SK-N-MC (cell line): ENCODE results near the gene CSNK2B.

Experiments
- EZH2 ChIP-seq: fragments of 200-600 bp; sonication (generic); IDR thresholded peaks from one replicate; pipeline ENCODE4 v1.6.1; 2017; ENCODE audit warnings: antibody characterized with exemption
- FOXP2 ChIP-seq: optimal IDR thresholded peaks from 2 replicates; pipeline ENCODE3; 2011; ENCODE audit warnings: mild to moderate bottlenecking, moderate library complexity; ENCODE audit not compliant: insufficient read depth; ENCODE audit errors: extremely low read length, control extremely low read depth
- POLR2AphosphoS5 ChIP-seq: IDR thresholded peaks from 2 replicates; pipeline ENCODE4 v1.6.1; 2012; ENCODE audit warnings: mild to moderate bottlenecking, low read depth, low read length, borderline replicate concordance

- no peak for TF ChIP-seq POLR2AphosphoS5
- no peak for TF ChIP-seq EZH2
- TF ChIP-seq FOXP2, result no peak
These were observed 6.1 kb upstream of the CSNK2B start for GRCh38 chr6:31659649-31660380.
